Fibroblast of skin of right biceps (primary cell): Measurements from ENCODE around the gene PSMB8.

Experiments used
- DNase-seq: peaks from one replicate; pipeline ENCODE4 v3.0.0-alpha.2; 2013

PSMB8 gene

GRCh38 chr6:32792901-32793435 lies 50.9 kb downstream of the PSMB8 start:
- no peak for DNase-seq
